GM18951 (cell line): ENCODE data around the gene MEX3D.

ENCODE experiments used
- POLR2A ChIP-seq: IDR thresholded peaks from 4 replicates; pipeline ENCODE4 v1.6.1; 2011; ENCODE audit warnings: mild to moderate bottlenecking; ENCODE audit not compliant: insufficient read length, insufficient read depth; ENCODE audit errors: extremely low read depth
- in situ Hi-C: fragments of 300-500 bp; cut with MboI; formaldehyde crosslinking; loops from one replicate; pipeline ENCODE4 v1.12.0; 2022; ENCODE audit warnings: low sequenced_read_pairs, mixed read lengths, inconsistent platforms; ENCODE audit not compliant: unreplicated experiment

Gene MEX3D

DNA sequence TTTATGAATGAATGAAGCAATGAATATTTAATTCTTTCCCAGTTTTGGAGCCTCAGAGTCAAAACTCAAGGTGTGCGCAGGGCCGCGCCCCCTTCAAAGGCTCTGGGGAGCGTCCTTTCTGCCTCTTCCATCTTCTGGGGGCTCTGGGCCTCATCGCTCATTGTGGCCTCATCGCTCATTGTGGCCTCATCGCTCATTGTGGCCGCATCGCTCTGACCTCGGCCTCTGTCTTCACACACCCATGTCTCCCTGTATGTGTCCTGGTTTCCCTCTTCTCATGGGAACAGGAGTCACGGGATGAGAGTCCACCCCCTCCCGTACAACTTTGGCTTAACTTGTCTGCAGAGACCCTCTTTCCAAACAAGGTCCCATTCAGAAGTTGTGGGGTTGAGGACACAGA, 3.2 kb upstream of the MEX3D start:
- TF ChIP-seq POLR2A = no peak

DNA sequence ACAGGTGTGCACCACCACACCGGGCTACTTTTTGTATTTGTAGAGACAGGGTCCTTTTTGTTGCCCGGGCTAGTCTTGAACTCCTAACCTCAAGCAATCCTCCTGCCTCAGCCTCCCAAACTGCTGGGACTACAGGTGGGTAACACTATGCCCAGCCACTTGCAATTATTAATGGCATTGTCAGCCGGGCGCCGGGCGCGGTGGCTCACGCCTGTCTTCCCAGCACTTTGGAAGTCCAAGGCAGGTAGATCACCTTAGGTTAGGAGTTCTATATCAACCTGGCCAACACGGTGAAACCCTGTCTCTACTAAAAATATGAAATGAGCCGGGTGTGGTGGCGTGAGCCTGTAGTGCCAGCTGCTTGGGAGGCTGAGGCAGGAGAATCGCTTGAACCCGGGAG, 2.7 kb upstream of the MEX3D start:
- in situ Hi-C loops = no loop called here
- TF ChIP-seq POLR2A = no peak

More for the DNA sequence above, 3.2 kb upstream of the MEX3D start:
- in situ Hi-C loops = no loop called here

DNA sequence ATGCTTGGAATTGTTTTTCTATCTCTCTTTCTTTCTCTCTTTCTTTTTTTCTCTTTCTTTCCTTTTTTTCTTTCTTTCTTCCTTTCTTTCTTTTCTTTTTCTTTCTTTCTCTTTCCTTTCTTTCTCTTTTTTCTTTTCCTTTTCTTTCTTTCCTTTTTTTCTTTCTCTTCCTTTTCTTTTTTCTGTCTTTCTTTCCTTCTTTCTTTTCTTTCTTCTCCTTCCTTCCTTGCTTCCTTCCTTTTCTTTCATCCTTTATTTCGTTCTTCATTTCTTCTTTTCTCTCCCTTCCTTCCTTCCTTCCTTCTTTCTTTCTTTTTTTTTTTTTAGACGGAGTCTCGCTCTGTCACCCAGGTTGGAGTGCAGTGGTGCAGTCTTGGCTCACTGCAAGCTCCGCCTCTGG, 1.9 kb upstream of the MEX3D start:
- no peak for TF ChIP-seq POLR2A
- in situ Hi-C loops = no loop called here

DNA sequence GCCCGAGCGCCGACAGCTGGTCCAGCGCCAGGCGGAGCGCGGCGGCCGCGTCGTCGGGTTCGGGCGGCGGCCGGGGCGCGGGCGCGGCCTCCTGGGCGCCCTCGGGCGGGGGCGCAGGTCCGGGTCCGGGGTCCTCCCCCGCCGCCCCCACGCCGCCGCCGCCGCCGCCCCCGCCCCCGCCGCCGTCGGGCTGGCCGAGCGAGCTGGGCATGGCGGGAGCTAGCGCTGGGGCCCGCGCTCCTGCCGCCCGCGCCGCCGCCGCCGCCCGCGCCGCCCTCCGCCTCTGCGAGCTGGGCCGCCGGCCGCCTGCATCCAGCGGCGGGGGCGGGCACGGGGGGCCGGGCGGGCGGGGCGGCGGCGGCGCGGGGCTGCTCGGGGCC, 287 bp downstream of the MEX3D start:
- no peak for TF ChIP-seq POLR2A
- in situ Hi-C loops = no loop called here

DNA sequence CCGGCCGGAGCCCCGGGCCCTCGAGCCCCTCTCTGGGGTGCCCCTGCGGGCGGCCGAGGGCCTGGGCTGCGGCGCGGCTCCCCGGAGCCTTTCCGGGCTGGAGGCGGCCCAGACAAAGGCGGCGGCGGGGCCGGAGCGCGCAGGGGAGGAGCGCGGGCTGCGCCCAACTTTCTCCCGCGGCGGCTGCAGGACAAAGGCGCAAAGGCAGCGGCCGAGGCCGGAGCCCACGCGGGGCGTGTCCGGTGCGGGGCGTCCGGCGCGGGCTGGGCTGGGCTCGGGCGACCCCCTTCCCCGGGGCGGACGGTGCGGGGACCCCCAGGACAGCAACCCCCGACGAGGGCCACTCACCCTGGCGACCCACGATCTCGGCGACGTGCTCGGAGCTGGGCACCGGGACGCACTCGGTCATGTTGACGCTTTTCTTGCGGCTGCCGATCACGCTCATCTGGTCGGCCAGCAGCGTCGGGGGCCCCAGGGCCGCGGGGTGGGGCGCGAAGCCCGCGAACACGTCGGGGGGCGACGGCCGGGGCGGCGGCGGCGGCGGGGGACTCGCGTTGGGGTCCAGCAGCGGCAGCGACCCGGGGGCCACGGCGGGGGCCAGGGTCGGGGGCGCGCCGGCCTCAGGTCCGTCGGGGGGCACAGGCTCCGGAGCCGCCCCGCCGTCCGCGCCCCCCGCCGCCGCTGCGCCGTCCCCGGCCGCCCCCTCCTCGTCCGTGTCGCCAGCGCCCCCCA, 843 bp downstream of the MEX3D start:
- in situ Hi-C loops = no loop called here
- TF ChIP-seq POLR2A = no peak

DNA sequence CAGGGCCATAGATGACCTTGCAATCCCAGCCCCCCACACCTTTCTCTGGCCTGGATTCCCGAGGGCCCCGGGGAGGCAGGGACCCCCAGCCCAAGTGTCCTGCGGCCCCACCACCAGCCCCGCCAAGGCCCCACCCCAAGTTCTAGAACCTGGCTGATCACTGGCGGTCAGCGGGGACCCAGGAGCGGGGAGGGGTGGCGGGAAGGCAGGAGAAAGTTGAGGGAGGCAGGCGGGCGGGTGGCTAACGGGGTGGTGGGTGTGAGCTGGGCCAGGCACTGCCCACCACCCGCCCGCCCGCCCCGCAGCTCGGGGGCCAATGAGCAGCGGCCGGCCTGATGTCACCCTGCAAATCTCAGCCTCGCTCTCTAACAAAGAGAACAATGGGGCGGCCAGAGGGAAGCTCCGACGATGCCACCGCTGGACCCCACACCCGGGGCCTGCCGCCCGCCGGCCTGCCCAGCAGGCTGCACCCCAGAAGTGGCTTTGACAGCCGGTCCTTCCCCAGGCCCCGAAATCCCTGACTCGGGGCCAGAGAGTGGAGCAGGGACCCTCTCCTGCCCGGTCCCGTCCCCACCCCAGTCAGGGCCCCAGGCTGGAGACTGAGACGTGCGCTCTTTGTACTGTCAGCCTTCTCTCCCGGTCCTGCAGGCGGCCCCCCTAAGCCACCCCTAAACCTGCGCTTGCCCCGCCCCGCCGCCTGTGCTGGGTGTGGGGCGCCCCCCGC, 1.6 kb downstream of the MEX3D start:
- in situ Hi-C loops = no loop called here
- TF ChIP-seq POLR2A = no peak

DNA sequence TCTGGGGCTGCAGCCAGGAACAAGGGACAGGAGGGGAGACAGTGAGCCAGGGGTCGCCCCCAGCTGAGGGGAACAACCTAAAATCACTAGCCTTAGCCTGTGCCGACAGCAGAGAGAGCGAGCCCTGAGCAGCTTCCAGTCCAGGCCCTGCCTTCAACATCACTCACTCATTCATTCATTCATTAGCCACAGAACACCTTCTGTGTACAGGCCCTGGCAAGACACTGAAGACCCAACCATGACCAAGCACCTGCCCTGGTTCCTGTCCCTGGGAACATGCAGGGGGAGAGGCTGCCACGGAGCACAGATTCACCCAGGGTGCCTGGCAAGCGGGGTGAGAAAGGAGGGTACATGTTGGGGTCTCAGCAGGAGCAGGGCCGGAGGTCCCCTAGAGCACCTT, 4.9 kb downstream of the MEX3D start:
- TF ChIP-seq POLR2A = no peak
- in situ Hi-C loops = no loop called here

DNA sequence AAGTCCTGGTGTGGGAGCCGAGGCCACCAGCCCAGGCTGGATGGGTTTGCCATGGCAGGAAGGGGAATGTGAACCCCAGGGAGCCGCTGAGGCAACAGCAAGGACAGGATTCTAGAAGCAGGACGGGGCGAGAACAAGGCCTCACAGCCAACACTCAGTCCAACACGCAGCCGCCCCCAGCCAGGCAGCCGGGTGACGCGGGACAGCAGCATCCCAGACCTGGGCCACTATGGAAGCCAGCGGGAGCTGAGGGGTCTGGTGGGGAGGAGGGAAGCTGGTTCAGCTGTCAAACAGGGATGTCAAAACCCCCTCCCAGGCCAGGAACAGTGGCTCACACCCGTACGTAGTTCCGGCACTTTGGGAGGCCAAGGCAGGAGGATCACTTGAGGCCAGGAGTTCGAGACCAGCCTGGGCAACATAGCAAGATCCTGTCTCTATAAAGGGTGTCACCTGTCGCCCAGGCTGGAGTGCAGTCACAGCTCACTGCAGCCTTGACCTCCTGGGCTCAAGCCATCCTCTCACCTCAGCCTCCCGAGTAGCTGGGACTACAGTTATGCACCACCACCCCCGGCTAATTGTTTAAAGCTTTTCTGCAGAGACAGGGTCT, 6.8 kb downstream of the MEX3D start:
- in situ Hi-C loops = no loop called here
- no peak for TF ChIP-seq POLR2A

DNA sequence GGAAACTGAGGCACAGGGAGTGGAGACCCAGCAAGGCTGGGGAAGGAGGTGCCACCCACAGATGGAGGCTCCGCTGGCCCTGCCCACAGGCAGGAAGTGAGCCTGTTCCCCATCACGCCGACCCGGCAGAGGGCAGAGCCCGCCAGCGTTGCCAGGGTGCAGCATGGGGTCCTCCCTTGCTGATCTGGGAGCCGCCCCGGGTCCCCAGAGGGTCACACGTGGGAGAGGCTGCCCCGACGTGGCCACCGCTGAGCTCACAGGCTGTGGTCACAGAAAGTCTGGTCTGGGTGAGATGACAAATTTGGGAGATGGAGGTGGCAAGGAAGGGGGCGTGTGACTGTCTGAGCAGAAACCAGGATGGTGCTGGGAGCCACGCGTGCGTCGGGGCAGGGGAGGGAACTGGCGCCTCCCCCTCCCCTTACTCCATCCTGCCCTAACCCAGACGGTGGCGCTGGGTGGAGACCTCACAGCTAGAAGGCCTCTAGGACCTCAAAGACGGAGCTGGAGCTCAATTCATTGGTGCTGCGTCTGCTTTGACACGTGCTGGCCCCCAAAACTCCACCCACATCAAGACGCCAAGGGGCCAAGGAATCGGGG, 7.7 kb downstream of the MEX3D start:
- no peak for TF ChIP-seq POLR2A
- in situ Hi-C loops = no loop called here

DNA sequence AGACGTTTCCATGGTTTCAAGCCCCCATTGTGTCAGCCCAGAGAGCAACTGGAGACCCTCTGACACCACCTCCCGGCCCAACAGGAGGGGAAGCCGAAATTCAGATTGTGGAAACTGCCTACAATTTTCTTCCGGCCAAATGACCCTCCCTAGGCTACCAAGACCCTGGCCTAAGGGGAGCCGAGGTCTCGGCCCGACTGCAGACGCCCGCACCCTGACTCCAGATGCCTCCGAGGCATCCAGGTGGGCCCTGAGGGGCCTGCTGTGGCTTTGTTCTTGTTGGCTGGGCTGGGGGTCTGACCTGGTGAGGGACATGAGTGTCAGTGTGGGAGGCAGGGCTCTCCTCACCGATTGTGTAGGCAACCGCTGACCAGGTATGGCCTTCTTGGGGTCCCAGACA, 9.6 kb downstream of the MEX3D start:
- no peak for TF ChIP-seq POLR2A
- in situ Hi-C loops = no loop called here

DNA sequence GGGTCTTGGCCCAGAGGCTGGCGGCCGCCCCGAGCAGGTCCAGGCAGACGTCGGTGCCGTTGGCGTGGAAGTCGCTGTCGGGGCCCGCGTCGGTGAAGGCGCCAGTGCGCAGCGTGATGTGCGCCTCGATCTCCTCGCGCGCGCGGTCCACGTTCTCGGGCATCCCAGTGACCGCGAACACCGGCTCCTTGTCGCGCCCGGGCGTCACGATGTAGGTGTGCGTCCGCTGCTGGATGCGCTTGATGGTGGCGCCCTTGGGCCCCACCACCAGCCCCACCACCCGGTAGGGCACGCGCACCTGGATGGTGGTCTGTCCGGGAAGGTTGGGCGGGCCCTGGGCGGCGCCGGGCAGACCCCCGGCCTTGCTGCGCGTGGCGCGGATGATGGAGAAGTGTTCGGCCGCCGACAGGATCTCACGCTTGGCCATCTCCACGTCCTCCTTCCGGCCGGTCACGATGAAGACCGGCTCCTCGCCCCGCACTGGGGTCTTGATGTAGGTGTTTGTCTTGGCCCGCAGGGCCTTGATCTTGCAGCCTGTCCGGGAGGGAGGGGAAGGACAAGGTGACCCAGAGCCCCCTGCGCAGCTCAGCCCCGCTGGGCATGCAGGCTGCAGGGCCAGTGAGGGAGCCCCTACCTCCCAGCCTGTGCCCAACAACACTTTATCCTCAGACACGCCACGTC, 11.6 kb downstream of the MEX3D start:
- in situ Hi-C loops = no loop called here
- TF ChIP-seq POLR2A = no peak

DNA sequence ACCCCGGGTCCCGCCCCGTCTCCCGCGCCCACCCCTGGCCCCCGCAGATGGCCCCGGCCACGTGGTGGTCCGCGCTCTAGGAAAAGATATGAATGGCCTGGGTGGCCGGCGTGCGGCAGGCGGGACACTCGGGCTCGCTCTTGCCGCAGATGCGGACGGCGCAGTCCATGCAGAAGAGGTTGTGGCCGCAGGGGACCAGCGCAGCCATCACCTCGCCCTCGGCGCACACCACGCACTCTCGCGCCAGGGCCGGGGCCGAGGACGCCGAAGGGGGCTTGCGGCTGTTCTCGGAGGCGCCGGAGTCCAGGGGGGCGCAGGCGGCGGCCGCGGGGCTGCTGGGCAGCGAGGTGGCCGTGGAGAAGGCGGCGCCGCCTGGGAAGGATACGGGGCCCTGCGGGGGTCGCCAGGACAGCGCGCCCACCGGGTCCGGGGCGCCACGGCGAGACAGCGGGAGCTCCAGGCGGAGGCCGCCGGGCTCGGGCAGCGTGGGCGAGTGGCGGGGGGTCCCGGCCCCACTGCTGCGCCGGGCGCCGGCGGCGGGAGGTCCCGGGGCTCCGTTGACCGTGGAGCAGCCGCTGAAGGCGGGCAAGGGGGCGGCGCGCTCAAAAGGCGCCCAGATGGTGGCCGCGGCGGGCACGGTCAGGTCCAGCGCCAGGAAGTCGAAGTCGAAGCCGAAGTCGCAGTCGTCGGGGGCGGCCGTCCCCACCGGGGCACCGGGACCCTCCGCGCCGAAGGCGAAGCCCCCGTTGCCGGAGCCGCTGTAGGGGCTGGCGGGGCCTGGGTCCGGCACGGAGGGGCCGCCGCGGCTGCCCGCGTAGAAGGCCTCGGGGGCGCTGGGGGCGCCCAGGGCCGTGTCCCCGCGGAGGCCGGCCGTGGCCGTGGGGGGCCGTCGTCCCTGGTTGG, 12.4 kb downstream of the MEX3D start:
- in situ Hi-C loops = no loop called here
- TF ChIP-seq POLR2A = no peak

DNA sequence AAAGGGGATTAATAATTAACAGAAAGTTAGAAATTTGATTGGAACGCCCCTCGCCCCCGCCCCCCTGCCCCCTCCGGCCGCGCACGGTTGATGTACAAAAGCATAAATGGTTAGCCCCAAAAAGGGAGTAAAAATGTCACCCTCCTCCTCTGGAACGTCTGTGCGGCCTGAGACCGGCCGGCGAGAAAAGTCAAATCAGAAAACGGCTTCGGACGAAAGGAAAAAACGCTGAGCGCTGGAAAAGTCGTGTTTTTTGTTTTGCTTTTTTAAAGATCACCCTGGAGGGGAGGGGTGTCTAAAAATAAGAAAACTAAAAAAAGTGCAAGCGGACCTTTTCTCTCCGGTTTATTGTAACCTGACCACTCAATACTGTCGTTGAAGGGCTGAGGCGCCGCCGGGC, 13.2 kb downstream of the MEX3D start:
- in situ Hi-C loops = no loop called here

More for the DNA sequence above, 13.2 kb downstream of the MEX3D start:
- no peak for TF ChIP-seq POLR2A
